IPS-NIHi11 (cell line): ENCODE results near the gene P4HB.
A peak's percentile ranks its signal among the peaks of the same experiment; 100 is the strongest.

Experiments used
- DNase-seq: peaks from one replicate; pipeline ENCODE4 v3.0.0; 2012; ENCODE audit warnings: mixed read lengths, low spot score

P4HB gene

GRCh38 chr17:81810892-81811704 lies 49.2 kb downstream of the P4HB start:
- no peak for DNase-seq

GRCh38 chr17:81810476-81810875 lies 49.9 kb downstream of the P4HB start:
- no peak for DNase-seq

GRCh38 chr17:81809556-81809998 lies 50.8 kb downstream of the P4HB start:
- DNase-seq = no peak

- no peak for DNase-seq
Observed at GRCh38 chr17:81808778-81809555, 51.4 kb downstream of the P4HB start.

GRCh38 chr17:81807839-81808238 lies 52.5 kb downstream of the P4HB start:
- DNase-seq = no peak

- no peak for DNase-seq
Observed at GRCh38 chr17:81807210-81807719, 53.1 kb downstream of the P4HB start.

GRCh38 chr17:81806461-81807209 lies 53.7 kb downstream of the P4HB start:
- no peak for DNase-seq

GRCh38 chr17:81805707-81806460 lies 54.5 kb downstream of the P4HB start:
- DNase-seq = no peak

- DNase-seq = no peak
Observed at GRCh38 chr17:81804559-81805399, 55.6 kb downstream of the P4HB start.

GRCh38 chr17:81803728-81804558 lies 56.4 kb downstream of the P4HB start, which contains the start of gene GCGR:
Gene GCGR, plus strand, starts transcription at chr17:81804150. Its CDS starts 4,869 bp downstream, at chr17:81809019.
- peak; percentile 61 for DNase-seq

- DNase-seq = no peak
Observed at GRCh38 chr17:81802856-81803643, 57.3 kb downstream of the P4HB start.

- DNase-seq = no peak
Observed at GRCh38 chr17:81802048-81802758, 58.1 kb downstream of the P4HB start.

- DNase-seq = no peak
Observed at GRCh38 chr17:81801327-81801726, 59.0 kb downstream of the P4HB start.

- no peak for DNase-seq
Observed at GRCh38 chr17:81794509-81794908, 65.8 kb downstream of the P4HB start.

- no peak for DNase-seq
Observed at GRCh38 chr17:81794074-81794476, 66.3 kb downstream of the P4HB start.
